SU-DHL-6 (cell line): ENCODE results near the gene UMODL1.

Experiments
- CTCF ChIP-seq: fragments of 200-600 bp; sonication (generic); IDR thresholded peaks from one replicate; pipeline ENCODE4 v1.5.1; 2017; ENCODE audit warnings: antibody characterized with exemption, mild to moderate bottlenecking, low read length, moderate library complexity; ENCODE audit not compliant: insufficient read depth, poor library complexity, severe bottlenecking
- EZH2phosphoT487 ChIP-seq: fragments of 200-600 bp; sonication (generic), shearing (Covaris generic); conservative IDR thresholded peaks from 2 replicates; pipeline ENCODE4 v1.6.1; 2018; ENCODE audit warnings: mild to moderate bottlenecking, antibody characterized with exemption, low read length, moderate library complexity, mixed read lengths

DNA sequence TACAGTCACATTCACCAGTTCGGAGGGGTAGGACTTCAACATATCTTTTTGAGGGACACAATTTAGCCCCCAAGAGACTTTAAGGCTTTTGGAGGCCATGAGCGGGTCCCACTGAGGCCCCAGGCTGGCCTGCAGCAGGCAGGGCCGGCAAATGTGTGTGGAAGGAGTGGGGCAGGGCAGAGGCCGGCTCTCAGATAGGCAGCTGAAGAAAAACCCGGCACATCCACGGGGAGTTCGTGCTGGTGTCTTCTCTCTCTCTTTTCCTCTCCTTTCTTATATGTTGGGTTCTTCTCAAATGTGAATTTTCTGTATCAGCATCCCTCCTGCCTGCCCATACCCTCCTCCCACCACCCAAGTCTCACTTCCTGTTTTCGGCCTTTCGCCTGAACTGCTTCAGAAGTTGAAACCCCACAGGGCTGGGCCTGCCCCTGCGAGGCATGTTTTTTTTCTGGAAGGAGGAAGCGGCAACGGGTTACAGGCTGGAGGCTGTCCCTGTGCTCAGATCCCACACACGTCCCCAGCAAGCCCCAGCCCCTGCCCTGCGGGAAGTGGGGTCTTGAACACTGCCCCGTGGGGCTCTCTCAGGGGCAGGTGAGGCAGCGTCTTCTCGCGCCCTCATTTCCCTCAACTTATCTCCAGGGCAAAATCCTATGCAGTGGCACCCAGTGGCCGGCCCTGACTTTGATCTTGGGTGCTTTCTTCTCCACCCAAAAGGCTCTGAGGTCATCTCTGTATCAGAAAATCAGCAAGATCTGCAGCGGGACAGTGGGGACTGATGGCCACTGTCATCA is 9.7 kb upstream of the UMODL1 start:
- TF ChIP-seq CTCF (no peak), EZH2phosphoT487 (no peak)
